ENCODE results near the gene TRIM69. TPM values are rescaled to one million over a fixed set of nuclear protein-coding genes. Genes with fewer than 3 reads are reported as not detected.
"Not testable (repeated sequence)": the region's sequence is repeated elsewhere in the genome, so short reads cannot be mapped to it uniquely, and the experiment has no call there.

The TRIM69 gene
- total RNA-seq, 4 donors from 2014 or later: 7.3 to 13.6 (median 8.6) TPM

DNA sequence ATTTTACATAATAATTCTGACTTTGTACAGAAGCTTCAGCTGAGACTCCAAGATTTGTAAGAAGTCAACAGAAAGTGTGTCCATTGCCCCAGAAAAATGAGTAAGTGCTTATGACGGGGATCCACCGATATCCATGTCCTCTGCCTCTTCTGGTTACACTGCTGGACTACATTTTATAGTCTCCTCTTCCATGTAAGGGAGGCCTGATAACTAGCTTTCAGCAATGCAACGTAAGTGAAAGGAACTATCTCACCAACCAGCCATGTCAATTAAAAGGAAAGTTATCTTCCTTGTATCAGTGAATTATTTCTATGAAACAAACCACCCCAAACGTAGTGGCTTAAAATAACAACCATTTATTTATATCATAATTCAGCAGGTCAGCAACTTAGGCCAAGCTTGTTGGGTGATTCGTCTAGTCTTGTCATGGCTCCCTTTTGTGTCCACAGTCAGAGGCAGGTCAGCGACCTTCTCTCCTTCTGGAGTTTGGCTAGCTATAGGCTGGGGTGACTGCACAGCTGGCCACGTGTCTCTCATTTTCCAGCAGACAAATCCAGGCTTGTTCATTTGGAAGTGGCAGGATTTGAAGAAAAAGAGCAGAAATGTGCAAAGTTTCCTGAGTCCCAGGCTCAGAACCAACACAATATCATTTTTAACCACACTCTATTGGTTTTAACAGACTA, 44.9 kb downstream of the TRIM69 start:
- H3K4me3 ChIP-seq (ENCODE audit: low read depth, poor library complexity, severe bottlenecking): no peak overlapping the region
- TF ChIP-seq CTCF (IDR thresholded peaks at IDR 0.05): no peak
- no peak for TF ChIP-seq POLR2A (IDR thresholded peaks at IDR 0.05)
- WGBS, 2 donors: 77 to 85% methylated on average over 7 of the region's 7 CpGs
- DNase-seq (ENCODE audit: low spot score in 2 of 2): no peak
- intact Hi-C loops (cut with DNase I; ENCODE audit: low total_unique reads): no loop called here

GRCh38 chr15:44782516-44782915, 46.2 kb downstream of the TRIM69 start:
- DNase-seq (ENCODE audit: low spot score in 2 of 2): no peak
- no peak for TF ChIP-seq CTCF (IDR thresholded peaks at IDR 0.05)
- no peak for TF ChIP-seq POLR2A (IDR thresholded peaks at IDR 0.05)
- WGBS, 2 donors: 68 to 89% methylated on average over 3 of the region's 3 CpGs
- no peak overlapping the region for H3K4me3 ChIP-seq (ENCODE audit: low read depth, poor library complexity, severe bottlenecking)
- intact Hi-C loops (cut with DNase I; ENCODE audit: low total_unique reads): no loop called here

- H3K4me3 ChIP-seq (ENCODE audit: low read depth, poor library complexity, severe bottlenecking); intact Hi-C loops (cut with DNase I; ENCODE audit: low total_unique reads); DNase-seq (ENCODE audit: low spot score in 2 of 2): not testable (repeated sequence)
- WGBS, 2 donors: 51 to 52% methylated on average over 5 of the region's 5 CpGs
Measured at GRCh38 chr15:44784918-44785274, 48.6 kb downstream of the TRIM69 start.

- WGBS, 2 donors: 61 to 66% methylated on average over 8 of the region's 8 CpGs
- DNase-seq (ENCODE audit: low spot score in 2 of 2): no peak
- intact Hi-C loops (cut with DNase I; ENCODE audit: low total_unique reads): no loop called here
- H3K4me3 ChIP-seq (ENCODE audit: low read depth, poor library complexity, severe bottlenecking): no peak overlapping the region
- TF ChIP-seq POLR2A (IDR thresholded peaks at IDR 0.05): no peak
- TF ChIP-seq CTCF (IDR thresholded peaks at IDR 0.05): no peak
Measured at GRCh38 chr15:44788748-44789147, 52.4 kb downstream of the TRIM69 start.

- TF ChIP-seq POLR2A (IDR thresholded peaks at IDR 0.05) (no peak), CTCF (IDR thresholded peaks at IDR 0.05) (no peak)
- DNase-seq (ENCODE audit: low spot score in 2 of 2): no peak
- intact Hi-C loops (cut with DNase I; ENCODE audit: low total_unique reads): no loop called here
- H3K4me3 ChIP-seq (ENCODE audit: low read depth, poor library complexity, severe bottlenecking): no peak overlapping the region
- 78% methylated on average over 2 of the region's 2 CpGs for WGBS, 2 donors
Measured at GRCh38 chr15:44790215-44790614, 53.9 kb downstream of the TRIM69 start.

- TF ChIP-seq CTCF (IDR thresholded peaks at IDR 0.05) (no peak), POLR2A (IDR thresholded peaks at IDR 0.05) (no peak)
- no peak overlapping the region for H3K4me3 ChIP-seq (ENCODE audit: low read depth, poor library complexity, severe bottlenecking)
- WGBS, 2 donors: 92 to 97% methylated on average over 3 of the region's 3 CpGs
- DNase-seq (ENCODE audit: low spot score in 2 of 2): no peak
- intact Hi-C loops (cut with DNase I; ENCODE audit: low total_unique reads): no loop called here
Measured at GRCh38 chr15:44790656-44791055, 54.3 kb downstream of the TRIM69 start.
